Erythroblast (primary cell): ENCODE measurements around the gene FAT3.

Experiments
- GATA1 ChIP-seq: IDR thresholded peaks from 2 replicates; pipeline ENCODE4 v1.6.1; 2011; ENCODE audit warnings: low read depth, mild to moderate bottlenecking, control low read depth, low read length, moderate library complexity
- POLR2A ChIP-seq: IDR thresholded peaks from 2 replicates; pipeline ENCODE4 v1.6.1; 2011; ENCODE audit warnings: mild to moderate bottlenecking, low read length

DNA sequence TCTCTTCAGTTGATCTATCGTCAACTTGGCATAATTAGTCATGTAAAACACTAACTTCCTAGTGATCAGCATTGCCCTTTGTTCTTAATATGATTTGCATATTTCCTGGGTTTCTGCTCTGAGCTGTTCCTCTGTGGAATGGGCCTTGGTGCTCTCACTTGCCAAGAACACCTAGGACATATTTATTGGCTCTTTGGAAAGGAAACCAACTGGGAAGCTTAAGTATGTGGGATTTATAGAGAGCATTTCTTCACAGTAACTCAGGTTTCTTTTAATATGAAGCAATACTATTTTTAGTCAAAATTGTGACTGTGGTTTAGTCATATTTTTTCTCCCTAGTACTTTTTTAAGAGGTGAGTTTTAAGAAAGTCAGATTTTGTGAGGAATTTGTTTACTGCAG is 28.8 kb downstream of the FAT3 start:
- no peak for TF ChIP-seq POLR2A
- TF ChIP-seq GATA1: no peak
